NCI-H460 (cell line): Measurements from ENCODE around the gene ASIC2. TPM values are rescaled to one million over a fixed set of nuclear protein-coding genes. Genes with fewer than 3 reads are reported as not detected.

Experiments
- DNase-seq: peaks from one replicate; pipeline ENCODE4 v3.0.0-alpha.2; 2016; ENCODE audit warnings: low read depth; ENCODE audit errors: extremely low read depth
- total RNA-seq: library from RNA; depleted of rRNA; stranded (reverse); fragments of >200 nt; shearing (Covaris generic); gene quantifications from 2 replicates; pipeline ENCODE4 v1.2.3, GENCODE V29; 2014

Gene ASIC2
- total RNA-seq, 1 experiment from 2014 or later: not detected

- peak; percentile 60 for DNase-seq
Measured at GRCh38 chr17:33039874-33040273, 253.2 kb downstream of the ASIC2 start.

- peak; percentile 28 for DNase-seq
Measured at GRCh38 chr17:33038740-33039139, 254.4 kb downstream of the ASIC2 start.

GRCh38 chr17:33033176-33033575 lies 259.9 kb downstream of the ASIC2 start:
- DNase-seq: no peak

GRCh38 chr17:33028778-33029177 lies 264.3 kb downstream of the ASIC2 start:
- no peak for DNase-seq

- DNase-seq: no peak
Measured at GRCh38 chr17:33028061-33028460, 265.0 kb downstream of the ASIC2 start.

GRCh38 chr17:33024688-33025486 lies 268.2 kb downstream of the ASIC2 start:
- DNase-seq: no peak

- no peak for DNase-seq
Measured at GRCh38 chr17:33023790-33024189, 269.3 kb downstream of the ASIC2 start.

- DNase-seq: no peak
Measured at GRCh38 chr17:33021731-33022408, 271.2 kb downstream of the ASIC2 start.

GRCh38 chr17:33019161-33019890 lies 273.8 kb downstream of the ASIC2 start:
- DNase-seq: no peak

GRCh38 chr17:33017366-33017765 lies 275.7 kb downstream of the ASIC2 start:
- DNase-seq: no peak

GRCh38 chr17:33016920-33017319 lies 276.2 kb downstream of the ASIC2 start:
- no peak for DNase-seq

GRCh38 chr17:33015716-33016346 lies 277.3 kb downstream of the ASIC2 start:
- DNase-seq: no peak

- DNase-seq: no peak
Measured at GRCh38 chr17:33014751-33015150, 278.3 kb downstream of the ASIC2 start.

GRCh38 chr17:33013596-33014375 lies 279.3 kb downstream of the ASIC2 start:
- DNase-seq: no peak

GRCh38 chr17:33012522-33013033 lies 280.5 kb downstream of the ASIC2 start:
- peak; percentile 46 for DNase-seq

GRCh38 chr17:33009636-33010035 lies 283.5 kb downstream of the ASIC2 start:
- no peak for DNase-seq

- no peak for DNase-seq
Measured at GRCh38 chr17:33007186-33007585, 285.9 kb downstream of the ASIC2 start.

GRCh38 chr17:33002246-33002645 lies 290.8 kb downstream of the ASIC2 start:
- DNase-seq: no peak

GRCh38 chr17:32998887-32999228 lies 294.2 kb downstream of the ASIC2 start:
- no peak for DNase-seq
